ENCODE results near the gene C5orf15. TPM values are rescaled to one million over a fixed set of nuclear protein-coding genes. Genes with fewer than 3 reads are reported as not detected.

The C5orf15 gene
- total RNA-seq, result 10 to 100 TPM; 24.0 to 29.2 TPM
- long read RNA-seq, donor 1, transcript C5orf15-201 (3 exons, 2,358 nt), result major isoform, 29 of 33 reads
- long read RNA-seq, donor 1, partial matches to known transcripts, result 0 of 33 reads
- long read RNA-seq, donor 1, other reads (novel, unspliced or antisense), result 4 of 33 reads
- long read RNA-seq, donor 2, transcript C5orf15-201 (3 exons, 2,358 nt), result major isoform, 36 of 37 reads
- long read RNA-seq, donor 2, partial matches to known transcripts, result 0 of 37 reads
- long read RNA-seq, donor 2, other reads (novel, unspliced or antisense), result 1 of 37 reads

GRCh38 chr5:133968204-133968980, at the start of gene C5orf15:
TSS of gene C5orf15 (minus strand) at chr5:133968625. CDS start at chr5:133968584, 41 bp downstream.
- intact Hi-C loops (cut with DNase I), result no loop called here
- peak; percentile 99 for DNase-seq (ENCODE audit: low spot score)

GRCh38 chr5:134008266-134008749, 39.9 kb upstream of the C5orf15 start:
- intact Hi-C loops (cut with DNase I), result no loop called here
- DNase-seq (ENCODE audit: low spot score), result no peak

DNA sequence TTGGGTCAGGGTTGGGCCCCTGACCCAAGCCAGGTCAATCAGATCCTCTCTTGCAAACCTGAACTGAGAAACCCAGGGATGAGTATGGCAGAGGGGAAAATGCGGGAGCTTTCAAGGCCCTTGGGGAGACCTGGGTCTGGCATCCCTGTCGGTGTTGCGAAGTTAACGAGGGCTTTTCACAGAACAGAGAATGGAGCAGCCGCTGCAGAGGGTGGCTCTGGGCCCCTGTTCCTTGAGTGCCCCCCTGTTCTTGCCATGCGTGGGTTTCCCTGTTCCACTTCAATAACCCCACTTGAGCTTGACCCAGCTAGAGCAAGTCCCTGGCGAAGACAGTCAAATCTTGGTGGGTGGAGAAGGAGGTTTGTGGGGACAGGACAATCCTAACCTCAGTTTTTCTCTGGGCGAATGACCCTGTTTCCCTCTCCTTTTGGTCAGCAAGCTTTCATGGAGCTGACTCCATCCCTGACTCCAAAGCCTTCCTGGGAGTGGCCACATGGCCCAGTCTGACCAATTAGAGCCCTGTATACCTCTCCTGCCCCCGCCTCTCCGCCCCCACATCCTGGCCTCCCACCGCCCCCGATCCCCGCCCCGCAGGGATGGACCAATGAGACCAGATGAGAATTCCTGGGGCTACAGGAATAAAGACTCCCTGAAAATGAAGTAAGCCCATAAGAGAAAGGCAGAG, 39.3 kb upstream of the C5orf15 start:
- DNase-seq (ENCODE audit: low spot score), result peak; percentile 66
- intact Hi-C loops (cut with DNase I), result no loop called here

GRCh38 chr5:134006115-134006514, 37.7 kb upstream of the C5orf15 start:
- intact Hi-C loops (cut with DNase I), result no loop called here
- DNase-seq (ENCODE audit: low spot score), result peak; percentile 74

DNA sequence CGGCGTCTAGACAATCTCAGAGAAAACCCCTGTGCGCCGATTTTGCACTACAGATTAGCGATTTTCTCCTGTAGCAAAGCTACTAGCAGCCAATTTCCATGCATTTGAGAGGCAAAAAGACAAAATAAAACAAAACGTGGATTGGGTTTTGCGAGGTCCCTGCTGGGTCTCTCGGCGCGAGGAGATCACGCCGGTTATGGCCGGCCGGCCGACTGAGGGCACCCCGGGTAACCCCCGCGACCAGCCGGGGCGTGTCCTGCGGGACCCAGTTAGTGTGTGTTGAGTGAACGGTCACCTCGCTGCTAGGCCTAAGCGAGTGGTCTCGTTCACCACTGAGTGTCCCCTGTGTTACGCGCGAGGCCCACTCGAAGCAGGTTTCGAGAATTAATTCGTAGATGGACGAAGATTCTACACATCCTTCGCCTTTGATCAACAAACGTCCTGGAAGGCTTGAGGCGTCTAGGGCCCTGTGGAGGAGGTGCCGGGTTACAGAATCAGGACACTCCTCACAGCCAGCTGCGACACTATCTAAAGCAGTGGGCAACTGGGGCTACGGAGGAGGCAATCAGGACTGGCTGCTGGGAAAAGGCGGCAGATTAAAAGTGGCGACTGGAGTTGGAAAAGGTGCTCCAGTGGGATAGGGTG, 37.1 kb upstream of the C5orf15 start:
- intact Hi-C loops (cut with DNase I), result no loop called here
- peak; percentile 85 for DNase-seq (ENCODE audit: low spot score)

GRCh38 chr5:134004626-134005416, 36.4 kb upstream of the C5orf15 start, which contains the start of gene VDAC1:
TSS of gene VDAC1 (minus strand) at chr5:134004975. CDS start at chr5:133993012, 11,963 bp downstream.
- intact Hi-C loops (cut with DNase I), result no loop called here
- peak; percentile 96 for DNase-seq (ENCODE audit: low spot score)

DNA sequence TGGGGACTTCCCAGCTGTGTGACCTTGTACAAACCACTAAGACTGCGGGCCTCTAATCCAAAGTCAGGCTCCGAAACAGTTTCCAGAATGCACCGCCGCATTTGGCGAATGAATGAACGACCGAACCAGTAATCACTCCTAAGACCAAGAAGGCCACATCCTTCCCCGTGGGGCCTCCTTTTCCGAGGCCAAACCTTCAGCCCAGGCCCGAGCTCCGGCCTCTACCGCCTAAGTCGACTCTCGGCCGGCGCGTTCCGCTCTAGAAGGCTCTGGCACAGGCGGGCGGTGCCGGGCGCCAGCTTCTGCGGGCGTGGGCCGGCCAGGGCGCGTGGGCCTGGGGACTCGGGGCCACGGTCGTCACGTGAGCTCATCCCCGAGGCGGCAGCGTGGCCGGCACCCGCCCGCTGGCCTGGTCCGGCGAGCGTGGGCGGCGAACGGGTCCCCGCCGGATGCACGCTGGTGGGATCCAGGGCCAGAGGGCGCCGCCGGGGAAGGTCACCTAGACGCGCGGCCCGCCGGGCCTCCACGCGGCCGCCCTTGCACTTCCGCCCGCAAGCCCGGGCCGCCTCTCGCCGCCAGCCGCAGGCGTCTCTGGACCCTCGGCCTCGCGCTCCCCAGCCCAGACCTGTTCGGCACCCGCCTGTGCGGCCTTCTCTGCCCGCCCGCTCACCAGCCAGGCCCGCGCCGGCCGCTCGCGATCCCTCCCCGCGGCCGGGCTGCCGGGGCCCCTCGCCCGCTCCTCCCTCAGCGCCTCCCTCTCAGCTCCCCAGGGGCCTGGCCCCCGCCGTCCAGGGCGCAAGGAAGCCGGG, 35.6 kb upstream of the C5orf15 start:
- intact Hi-C loops (cut with DNase I), result no loop called here
- peak; percentile 92 for DNase-seq (ENCODE audit: low spot score)

- peak; percentile 58 for DNase-seq (ENCODE audit: low spot score)
- intact Hi-C loops (cut with DNase I), result no loop called here
These were observed 34.8 kb upstream of the C5orf15 start for GRCh38 chr5:134003064-134003816.

- peak; percentile 54 for DNase-seq (ENCODE audit: low spot score)
- intact Hi-C loops (cut with DNase I), result no loop called here
These were observed 33.7 kb upstream of the C5orf15 start for GRCh38 chr5:134001938-134002731.

DNA sequence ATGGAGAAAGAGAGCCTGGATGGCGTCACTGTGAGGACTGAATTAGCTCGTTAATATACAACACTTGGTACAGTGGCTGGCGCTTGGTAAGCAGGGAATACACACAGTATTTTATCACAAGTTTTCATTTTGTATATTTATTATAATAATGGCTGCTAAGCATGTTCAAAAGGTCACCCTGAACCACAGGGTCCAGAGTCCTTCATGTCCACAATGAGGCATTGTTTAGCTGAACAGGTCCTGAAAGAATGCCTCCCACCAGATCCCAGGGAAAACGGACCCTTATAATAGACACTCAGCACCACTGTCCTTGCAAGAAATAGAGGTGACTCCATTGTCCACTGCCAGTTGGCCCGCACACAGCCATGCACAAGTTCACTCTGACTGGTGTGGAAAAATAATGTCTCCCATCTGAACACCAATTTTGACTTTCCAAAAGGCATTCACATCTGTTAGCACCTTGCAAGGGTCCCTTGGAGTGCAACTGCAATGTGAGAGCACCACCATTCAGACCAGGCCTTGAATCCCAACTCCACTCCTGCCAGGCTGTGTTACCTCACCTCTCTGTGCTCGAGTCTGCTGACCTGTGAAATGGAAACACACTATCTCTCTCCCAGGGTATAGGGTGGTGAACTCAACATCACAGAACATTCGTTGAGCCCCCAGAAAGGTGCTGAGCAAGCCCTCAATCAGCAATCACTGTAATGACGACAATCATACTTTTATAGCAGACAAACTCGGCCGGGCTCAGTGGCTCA, 32.5 kb upstream of the C5orf15 start:
- intact Hi-C loops (cut with DNase I), result no loop called here
- DNase-seq (ENCODE audit: low spot score), result peak; percentile 45

DNA sequence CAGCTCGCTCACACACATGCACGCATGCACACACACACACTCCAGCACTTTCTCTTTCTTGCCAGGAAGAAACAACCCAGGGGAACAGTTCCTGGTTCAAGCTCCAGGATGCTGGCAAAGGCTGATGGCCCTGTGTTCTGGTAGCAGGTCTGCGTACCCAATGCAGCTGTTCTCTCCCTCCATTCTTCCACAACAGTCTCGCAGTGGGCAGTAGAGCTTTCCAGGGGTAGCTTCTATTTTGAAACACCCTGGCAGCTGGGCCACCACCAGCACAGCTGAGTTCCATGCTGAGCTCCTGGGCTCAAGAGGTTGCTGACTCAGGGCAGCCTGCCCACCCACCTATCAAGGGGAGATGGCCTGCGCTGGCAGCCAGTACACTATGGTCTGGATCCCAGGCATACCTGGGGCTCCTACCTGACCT, 31.7 kb upstream of the C5orf15 start:
- intact Hi-C loops (cut with DNase I), result no loop called here
- peak; percentile 65 for DNase-seq (ENCODE audit: low spot score)

GRCh38 chr5:133998807-133999206, 30.4 kb upstream of the C5orf15 start:
- intact Hi-C loops (cut with DNase I), result no loop called here
- DNase-seq (ENCODE audit: low spot score), result peak; percentile 18

GRCh38 chr5:133998042-133998441, 29.6 kb upstream of the C5orf15 start:
- intact Hi-C loops (cut with DNase I), result no loop called here
- DNase-seq (ENCODE audit: low spot score), result no peak

DNA sequence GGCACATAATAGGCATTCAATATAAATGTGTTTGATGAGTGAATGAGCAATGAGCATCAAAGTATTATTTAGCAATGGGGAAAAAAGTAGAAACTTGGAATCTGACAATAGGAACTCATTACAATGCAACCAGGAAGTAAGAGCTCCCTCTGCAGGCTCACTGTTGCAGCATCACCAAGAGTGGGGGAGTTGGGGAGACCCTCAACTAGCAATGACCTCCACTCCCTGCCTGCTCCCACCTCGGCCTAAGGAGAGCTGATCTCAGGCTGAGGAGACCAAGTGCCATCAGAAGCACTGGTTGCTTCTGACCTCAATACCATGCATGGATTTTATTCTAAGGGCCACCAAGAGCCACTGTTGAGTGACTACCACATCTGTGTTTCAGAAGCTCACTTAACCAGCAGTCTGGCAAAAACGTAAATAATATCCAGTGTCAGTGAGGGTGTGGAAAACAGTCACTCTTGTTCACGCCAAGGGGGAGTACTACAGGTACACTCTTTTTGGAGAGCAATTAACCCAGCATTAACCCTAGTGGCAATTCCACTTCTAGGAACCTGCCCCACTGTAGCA, 28.3 kb upstream of the C5orf15 start:
- DNase-seq (ENCODE audit: low spot score), result peak; percentile 14
- intact Hi-C loops (cut with DNase I), result no loop called here

DNA sequence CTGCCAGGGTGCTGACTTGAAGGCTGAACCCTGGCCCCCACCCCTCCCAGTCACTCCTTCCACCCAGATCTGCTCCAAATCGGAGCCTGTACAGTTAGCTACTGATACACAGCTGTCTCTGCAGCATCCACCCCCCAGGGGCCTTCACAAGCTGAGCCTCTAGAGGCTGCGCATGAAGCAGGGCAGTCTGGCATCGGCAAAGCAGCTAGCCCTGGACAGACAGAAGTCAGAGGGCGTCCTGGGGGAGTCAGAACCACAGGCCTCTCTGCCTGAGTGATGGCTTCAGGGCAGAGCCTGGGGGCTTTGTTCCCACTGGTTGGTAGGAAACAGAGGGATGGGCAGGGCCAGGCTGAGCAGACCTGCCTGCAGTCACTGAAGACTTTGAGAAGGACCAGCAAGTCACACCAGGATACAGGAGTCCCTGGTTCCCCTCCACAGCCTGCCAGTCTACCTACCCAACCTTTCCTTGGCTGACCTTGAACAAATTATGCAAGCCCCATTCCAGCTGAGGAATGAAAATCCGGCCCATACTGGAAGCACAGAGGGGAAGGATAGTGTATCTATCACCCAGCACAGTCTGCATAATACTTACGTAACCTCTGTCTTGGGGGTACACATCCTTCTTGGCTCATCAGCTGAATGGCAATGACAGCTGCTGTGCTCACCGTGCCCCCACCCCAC, 27.6 kb upstream of the C5orf15 start:
- intact Hi-C loops (cut with DNase I), result no loop called here
- peak; percentile 67 for DNase-seq (ENCODE audit: low spot score)

Data from posterior vena cava (tissue), 2 donors.